Vagina (tissue), 2 donors: ENCODE measurements around the gene PITX2.

Experiments
- CTCF ChIP-seq, 3 experiments: fragments of 450-650 bp in 2 of 3; fragments of 200-600 bp in 1 of 3; sonication (generic) in 1 of 3; IDR thresholded peaks; one replicate each; pipeline ENCODE4 v1.5.1; 2017 to 2019; ENCODE audit warnings: antibody characterized with exemption in 3 of 3, mild to moderate bottlenecking in 2 of 3, moderate library complexity in 2 of 3
- POLR2AphosphoS5 ChIP-seq, 2 donors: sonication (generic); formaldehyde crosslinking; IDR thresholded peaks; one replicate each; pipeline ENCODE4 v1.9.0; 2017; ENCODE audit warnings: antibody characterized with exemption in 2 of 2, mild to moderate bottlenecking in 2 of 2, low read depth in 1 of 2; ENCODE audit not compliant: insufficient read depth in 1 of 2

- TF ChIP-seq CTCF (IDR thresholded peaks at IDR 0.05) (no peak), POLR2AphosphoS5 (IDR thresholded peaks at IDR 0.05; ENCODE audit: insufficient read depth in 1 of 2, low read depth in 1 of 2) (no peak)
These were observed 6.4 kb upstream of the PITX2 start for GRCh38 chr4:110629214-110629754.
